GM21576 (cell line): ENCODE data around the gene ABCB4.

Experiments
- ATAC-seq: cut with Tn5 transposase; IDR thresholded peaks from one replicate; pipeline ENCODE4 v1.9.1; 2021; ENCODE audit warnings: mild to moderate bottlenecking, moderate library complexity; ENCODE audit not compliant: unreplicated experiment

ABCB4 gene

GRCh38 chr7:87427288-87427687, 48.2 kb downstream of the ABCB4 start:
- no peak for ATAC-seq

- ATAC-seq: peak; percentile 58
Observed at GRCh38 chr7:87426160-87426559, 49.3 kb downstream of the ABCB4 start.

- no peak for ATAC-seq
Observed at GRCh38 chr7:87424075-87424474, 51.4 kb downstream of the ABCB4 start.

GRCh38 chr7:87420173-87420572, 55.3 kb downstream of the ABCB4 start:
- ATAC-seq: no peak

GRCh38 chr7:87416682-87417587, 58.5 kb downstream of the ABCB4 start:
- peak; percentile 75 for ATAC-seq

GRCh38 chr7:87414794-87415188, 60.7 kb downstream of the ABCB4 start:
- ATAC-seq: no peak

- no peak for ATAC-seq
Observed at GRCh38 chr7:87413951-87414793, 61.3 kb downstream of the ABCB4 start.

GRCh38 chr7:87413029-87413428, 62.5 kb downstream of the ABCB4 start:
- no peak for ATAC-seq

GRCh38 chr7:87411186-87411585, 64.3 kb downstream of the ABCB4 start:
- no peak for ATAC-seq

- ATAC-seq: no peak
Observed at GRCh38 chr7:87404674-87405073, 70.8 kb downstream of the ABCB4 start.

- ATAC-seq: no peak
Observed at GRCh38 chr7:87398446-87398845, 77.0 kb downstream of the ABCB4 start.

GRCh38 chr7:87395442-87396020, 79.9 kb downstream of the ABCB4 start:
- ATAC-seq: no peak

- no peak for ATAC-seq
Observed at GRCh38 chr7:87391020-87391701, 84.3 kb downstream of the ABCB4 start.

GRCh38 chr7:87380905-87381304, 94.6 kb downstream of the ABCB4 start:
- no peak for ATAC-seq

- no peak for ATAC-seq
Observed at GRCh38 chr7:87375662-87376435, 99.6 kb downstream of the ABCB4 start.

- ATAC-seq: no peak
Observed at GRCh38 chr7:87370660-87371180, 104.8 kb downstream of the ABCB4 start.

GRCh38 chr7:87369216-87369615, 106.3 kb downstream of the ABCB4 start:
- no peak for ATAC-seq

GRCh38 chr7:87364246-87364645, 111.2 kb downstream of the ABCB4 start:
- ATAC-seq: no peak

GRCh38 chr7:87363342-87363741, 112.1 kb downstream of the ABCB4 start:
- ATAC-seq: no peak

- ATAC-seq: peak; percentile 47
Observed at GRCh38 chr7:87361320-87361719, 114.2 kb downstream of the ABCB4 start.
